T-helper 1 cell treated with Interleukin-12 subunit alpha and Interleukin-12 subunit beta and Interleukin-4 antibody, amounts not matched to agents 30 μg/mL and 1 μg/mL, for 36 hours (primary cell): ENCODE measurements around the gene BROX.

Experiments used
- H3K27ac Mint-ChIP-seq: one replicate; pipeline ENCODE4 v1.8.0; 2021; ENCODE audit warnings: mild to moderate bottlenecking, mixed read lengths
- H3K27me3 Mint-ChIP-seq: one replicate; pipeline ENCODE4 v1.8.0; 2021; ENCODE audit warnings: low read depth, mixed read lengths
- H3K36me3 Mint-ChIP-seq: one replicate; pipeline ENCODE4 v1.8.0; 2021; ENCODE audit warnings: low read depth, mixed read lengths
- H3K4me1 Mint-ChIP-seq: one replicate; pipeline ENCODE4 v1.8.0; 2021; ENCODE audit warnings: low read depth, mixed read lengths
- H3K4me3 Mint-ChIP-seq: one replicate; pipeline ENCODE4 v1.8.0; 2021; ENCODE audit warnings: mild to moderate bottlenecking, moderate library complexity, mixed read lengths
- H3K9me3 Mint-ChIP-seq: one replicate; pipeline ENCODE4 v1.8.0; 2021; ENCODE audit warnings: mixed read lengths

Gene BROX

DNA sequence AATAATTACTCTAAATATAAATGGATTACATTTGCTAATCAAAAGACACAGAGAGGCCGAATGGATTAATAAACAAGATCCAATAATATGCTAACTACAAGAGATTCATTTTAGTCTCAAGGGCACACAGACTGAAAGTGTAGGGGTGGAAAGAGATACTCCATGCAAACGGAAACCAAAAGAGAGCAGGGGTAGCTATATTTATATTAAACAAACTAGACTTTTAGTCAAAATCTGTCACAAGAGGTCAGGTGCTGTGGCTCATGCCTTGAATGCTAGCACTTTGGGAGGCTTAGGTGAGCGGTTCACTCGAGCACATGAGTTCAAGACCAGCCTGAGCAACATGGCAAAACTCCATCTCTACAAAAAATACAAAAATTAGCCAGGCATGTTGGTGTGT lies 68.9 kb downstream of the BROX start:
- Mint-ChIP-seq H3K4me3 (no peak overlapping the region), H3K9me3 (no peaks in the 10 kb centered on the region), H3K27me3 (peaks cover 41% of the 10 kb centered on the region), H3K27ac (no peak overlapping the region), H3K36me3 (no peaks in the 10 kb centered on the region), H3K4me1 (no peaks in the 10 kb centered on the region)

DNA sequence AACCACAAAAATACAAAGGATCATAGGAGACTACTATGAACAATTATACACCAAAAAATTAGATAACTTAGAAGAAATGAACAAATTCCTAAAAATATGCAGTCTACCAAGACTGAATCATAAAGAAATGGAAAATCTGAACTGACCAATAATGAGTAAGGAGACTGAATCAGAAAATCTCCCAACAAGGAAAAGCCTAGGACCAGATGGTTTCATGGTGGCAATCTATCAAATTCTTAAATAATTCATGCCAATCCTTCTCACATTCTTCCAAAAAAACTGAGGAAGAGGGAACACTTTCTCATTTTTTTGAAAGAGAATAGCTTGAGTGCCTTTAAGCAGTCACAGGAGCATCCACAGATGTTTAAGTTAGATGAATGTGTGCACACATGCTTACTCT lies 70.7 kb downstream of the BROX start:
- no peak overlapping the region for H3K27ac Mint-ChIP-seq
- peaks cover 41% of the 10 kb centered on the region for H3K27me3 Mint-ChIP-seq
- H3K4me1 Mint-ChIP-seq: no peaks in the 10 kb centered on the region
- no peak overlapping the region for H3K4me3 Mint-ChIP-seq
- no peaks in the 10 kb centered on the region for H3K9me3 Mint-ChIP-seq
- no peaks in the 10 kb centered on the region for H3K36me3 Mint-ChIP-seq

DNA sequence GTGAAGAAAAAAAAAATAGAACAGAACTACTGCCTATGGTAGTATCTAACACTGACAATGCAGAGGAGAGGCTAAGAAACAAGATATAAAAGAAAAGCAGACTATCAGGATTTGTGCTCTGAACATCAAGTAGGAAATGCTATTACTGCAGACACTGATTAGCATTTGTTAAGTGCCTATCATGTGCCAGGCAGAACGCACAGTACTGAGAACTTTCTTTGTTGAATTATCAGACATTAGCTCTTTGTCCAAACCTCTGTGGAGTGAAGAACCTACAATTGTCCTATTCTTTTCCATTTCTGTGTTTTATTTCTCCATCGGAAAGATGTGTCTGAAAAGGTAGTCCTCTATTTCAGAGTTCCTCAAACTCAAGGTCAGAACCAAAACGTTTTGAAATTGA lies 72.0 kb downstream of the BROX start:
- Mint-ChIP-seq H3K36me3 (no peaks in the 10 kb centered on the region), H3K4me1 (no peaks in the 10 kb centered on the region), H3K9me3 (peaks cover under 1% of the 10 kb centered on the region), H3K4me3 (no peak overlapping the region), H3K27me3 (peaks cover 41% of the 10 kb centered on the region), H3K27ac (no peak overlapping the region)
